ENCODE data around the gene ERF. TPM values are rescaled to one million over a fixed set of nuclear protein-coding genes. Genes with fewer than 3 reads are reported as not detected.

The ERF gene
- total and polyA plus RNA-seq, 2 donors (not counting 1 experiment from before 2014, with no cell fraction given), result 48.6 to 51.5 TPM

DNA sequence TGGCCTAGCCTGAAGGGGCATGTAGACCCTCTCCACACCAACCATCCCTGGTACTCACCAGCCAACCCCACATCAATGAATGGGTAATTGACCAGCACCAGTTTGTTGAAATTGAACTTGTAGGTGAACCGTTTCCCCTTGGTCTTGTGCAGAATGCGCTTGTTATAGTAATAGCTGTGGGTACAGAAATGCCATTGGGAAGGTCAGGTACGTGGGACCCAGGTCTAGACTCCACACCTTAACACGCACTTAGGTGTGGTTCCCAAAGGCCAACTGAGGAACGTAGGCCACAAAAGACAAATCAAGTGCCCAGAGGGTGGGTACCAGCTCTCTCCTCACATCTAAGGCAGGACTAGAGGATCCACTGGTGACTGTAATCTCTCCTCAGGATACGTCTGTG, 5.2 kb downstream of the ERF start:
- Histone ChIP-seq H3K4me3 (ENCODE audit: control extremely low read depth in 1 of 5, extremely low read depth in 1 of 5, insufficient read depth in 1 of 5, low read depth in 2 of 5, low read length in 4 of 5) (no peak overlapping the region), H3K36me3 (replicated peaks in 1 of 2; ENCODE audit: control extremely low read depth in 1 of 2, control insufficient read depth in 1 of 2, extremely low read depth in 1 of 2, insufficient read depth in 2 of 2, low read length in 1 of 2) (peaks cover 2 to 15% of the 10 kb centered on the region in 2 experiments), H3K4me1 (ENCODE audit: control insufficient read depth in 2 of 2, insufficient read depth in 2 of 2, low read length in 2 of 2) (peaks cover 21 to 37% of the 10 kb centered on the region in 2 donors), H3K79me2 (ENCODE audit: control insufficient read depth, insufficient read depth, low read length) (peaks cover 29% of the 10 kb centered on the region), H3K4me2 (replicated peaks; ENCODE audit: low read depth, low read length, poor library complexity, severe bottlenecking) (no peak overlapping the region), H3K27ac (ENCODE audit: low read length in 2 of 2) (no peak overlapping the region), H3K9ac (ENCODE audit: low read length) (no peak overlapping the region), H3K27me3 (replicated peaks in 1 of 4; ENCODE audit: control extremely low read depth in 1 of 4, control insufficient read depth in 3 of 4, insufficient read depth in 4 of 4, low read length in 3 of 4) (no peaks in the 10 kb centered on the region), H4K20me1 (ENCODE audit: control insufficient read depth, insufficient read depth, low read length, poor library complexity, severe bottlenecking) (peaks cover 26% of the 10 kb centered on the region), H3K9me3 (ENCODE audit: control extremely low read depth in 1 of 3, control insufficient read depth in 2 of 3, insufficient read depth in 1 of 3, low read length in 2 of 3) (peaks cover 0 to 4% (median 0%) of the 10 kb centered on the region in 3 donors), H2AFZ (ENCODE audit: insufficient read depth, low read depth, low read length, poor library complexity, severe bottlenecking) (no peak overlapping the region)
- intact Hi-C loops (cut with micrococcal nuclease), result no loop called here
- DNase-seq (no peak), ATAC-seq (ENCODE audit: low read depth) (no peak)
- peak overlapping the region; percentile 32 for H3K27ac Mint-ChIP-seq
- CTCF ChIA-PET, result interaction anchor here (1.0 kb wide), 2 partner anchors 10 to 27 kb away, joined by 3 read pairs; no protein-coding TSS in a partner anchor
- H3K4me3 Mint-ChIP-seq, result no peak overlapping the region
- no peaks in the 10 kb centered on the region for H3K27me3 Mint-ChIP-seq
- no peaks in the 10 kb centered on the region for H3K9me3 Mint-ChIP-seq (ENCODE audit: insufficient read depth)
- POLR2A ChIA-PET, result no interaction called here
- WGBS (ENCODE audit: insufficient coverage), result 97% methylated on average over 5 of the region's 6 CpGs
- H3K4me1 Mint-ChIP-seq, result peaks cover 35% of the 10 kb centered on the region
- TF ChIP-seq EZH2 (IDR thresholded peaks at IDR 0.05; ENCODE audit: borderline replicate concordance, insufficient read depth, low read depth, low read length, poor library complexity, severe bottlenecking), result no peak
- TF ChIP-seq, protein P1, sequence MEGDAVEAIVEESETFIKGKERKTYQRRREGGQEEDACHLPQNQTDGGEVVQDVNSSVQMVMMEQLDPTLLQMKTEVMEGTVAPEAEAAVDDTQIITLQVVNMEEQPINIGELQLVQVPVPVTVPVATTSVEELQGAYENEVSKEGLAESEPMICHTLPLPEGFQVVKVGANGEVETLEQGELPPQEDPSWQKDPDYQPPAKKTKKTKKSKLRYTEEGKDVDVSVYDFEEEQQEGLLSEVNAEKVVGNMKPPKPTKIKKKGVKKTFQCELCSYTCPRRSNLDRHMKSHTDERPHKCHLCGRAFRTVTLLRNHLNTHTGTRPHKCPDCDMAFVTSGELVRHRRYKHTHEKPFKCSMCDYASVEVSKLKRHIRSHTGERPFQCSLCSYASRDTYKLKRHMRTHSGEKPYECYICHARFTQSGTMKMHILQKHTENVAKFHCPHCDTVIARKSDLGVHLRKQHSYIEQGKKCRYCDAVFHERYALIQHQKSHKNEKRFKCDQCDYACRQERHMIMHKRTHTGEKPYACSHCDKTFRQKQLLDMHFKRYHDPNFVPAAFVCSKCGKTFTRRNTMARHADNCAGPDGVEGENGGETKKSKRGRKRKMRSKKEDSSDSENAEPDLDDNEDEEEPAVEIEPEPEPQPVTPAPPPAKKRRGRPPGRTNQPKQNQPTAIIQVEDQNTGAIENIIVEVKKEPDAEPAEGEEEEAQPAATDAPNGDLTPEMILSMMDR (IDR thresholded peaks at IDR 0.05), result no peak

DNA sequence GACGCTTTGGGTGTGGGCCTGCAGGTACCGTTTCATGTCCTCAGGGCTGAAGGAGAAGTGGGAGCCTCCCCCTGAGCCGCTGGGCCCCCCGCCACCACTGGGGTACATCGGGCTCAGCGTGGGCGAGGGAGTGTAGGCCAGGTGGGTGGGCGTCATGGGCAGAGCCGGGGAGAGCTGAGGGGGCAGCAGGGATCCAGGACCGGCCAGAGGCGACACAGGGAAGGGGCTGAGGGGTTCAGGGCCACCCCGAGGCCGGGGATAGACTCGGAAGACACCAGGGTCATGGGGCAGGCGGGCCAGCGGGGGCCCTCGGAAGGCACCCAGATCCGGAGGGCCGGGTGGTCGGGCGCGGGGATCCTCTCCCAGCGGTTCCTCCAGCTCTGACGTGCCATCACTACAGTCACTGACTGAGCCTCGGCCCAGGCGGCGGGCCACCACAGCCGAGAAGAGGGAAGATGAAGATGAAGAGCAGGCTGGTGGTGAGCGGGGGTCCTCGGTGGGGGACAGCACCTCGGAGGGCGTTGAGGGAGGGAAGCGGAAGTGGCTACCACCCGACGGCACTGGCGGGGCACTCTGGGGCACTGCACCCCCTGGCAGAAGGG, 5.7 kb downstream of the ERF start:
- Histone ChIP-seq H3K79me2 (ENCODE audit: control insufficient read depth, insufficient read depth, low read length) (peaks cover 24% of the 10 kb centered on the region), H3K27me3 (replicated peaks in 1 of 4; ENCODE audit: control extremely low read depth in 1 of 4, control insufficient read depth in 3 of 4, insufficient read depth in 4 of 4, low read length in 3 of 4) (no peaks in the 10 kb centered on the region), H3K9me3 (ENCODE audit: control extremely low read depth in 1 of 3, control insufficient read depth in 2 of 3, insufficient read depth in 1 of 3, low read length in 2 of 3) (peaks cover 0 to 4% (median 0%) of the 10 kb centered on the region in 3 donors), H3K9ac (ENCODE audit: low read length) (no peak overlapping the region), H3K4me2 (replicated peaks; ENCODE audit: low read depth, low read length, poor library complexity, severe bottlenecking) (no peak overlapping the region), H3K36me3 (replicated peaks in 1 of 2; ENCODE audit: control extremely low read depth in 1 of 2, control insufficient read depth in 1 of 2, extremely low read depth in 1 of 2, insufficient read depth in 2 of 2, low read length in 1 of 2) (peaks cover 2 to 15% of the 10 kb centered on the region in 2 experiments), H3K27ac (ENCODE audit: low read length in 2 of 2) (no peak overlapping the region), H4K20me1 (ENCODE audit: control insufficient read depth, insufficient read depth, low read length, poor library complexity, severe bottlenecking) (peaks cover 22% of the 10 kb centered on the region), H2AFZ (ENCODE audit: insufficient read depth, low read depth, low read length, poor library complexity, severe bottlenecking) (no peak overlapping the region), H3K4me3 (ENCODE audit: control extremely low read depth in 1 of 5, extremely low read depth in 1 of 5, insufficient read depth in 1 of 5, low read depth in 2 of 5, low read length in 4 of 5) (no peak overlapping the region), H3K4me1 (ENCODE audit: control insufficient read depth in 2 of 2, insufficient read depth in 2 of 2, low read length in 2 of 2) (peaks cover 21 to 37% of the 10 kb centered on the region in 2 donors)
- Mint-ChIP-seq H3K27ac (no peak overlapping the region), H3K4me3 (no peak overlapping the region), H3K27me3 (no peaks in the 10 kb centered on the region), H3K9me3 (ENCODE audit: insufficient read depth) (no peaks in the 10 kb centered on the region), H3K4me1 (peaks cover 39% of the 10 kb centered on the region)
- no peak for ATAC-seq (ENCODE audit: low read depth)
- ChIA-PET POLR2A (no interaction called here), CTCF (interaction anchor here (1.0 to 8.9 kb wide), 2 partner anchors 9 to 31 kb away, joined by 3 to 89 read pairs; no protein-coding TSS in a partner anchor)
- TF ChIP-seq EZH2 (IDR thresholded peaks at IDR 0.05; ENCODE audit: borderline replicate concordance, insufficient read depth, low read depth, low read length, poor library complexity, severe bottlenecking), result no peak
- TF ChIP-seq, protein P1 (IDR thresholded peaks at IDR 0.05), result no peak
- 93% methylated on average over 29 of the region's 36 CpGs for WGBS (ENCODE audit: insufficient coverage)
- intact Hi-C loops (cut with micrococcal nuclease), result no loop called here
- peak; percentile 35 for DNase-seq

Measured in B cell (primary cell).